NCI-H2227 (cell line): ENCODE results near the gene KLK10.
"Not testable (repeated sequence)": the region's sequence is repeated elsewhere in the genome, so short reads cannot be mapped to it uniquely, and the experiment has no call there.

ENCODE experiments used
- DNase-seq: peaks from one replicate; lab custom pipeline; 2025; ENCODE audit not compliant: unreplicated experiment; lab: John Stamatoyannopoulos, UW

KLK10 gene

GRCh38 chr19:50972795-50973376, 46.6 kb downstream of the KLK10 start:
- no peak for DNase-seq

GRCh38 chr19:50969810-50970209, 49.7 kb downstream of the KLK10 start:
- not testable (repeated sequence) for DNase-seq

GRCh38 chr19:50969413-50969760, 50.1 kb downstream of the KLK10 start, which contains the start of gene KLK6:
Gene KLK6 (minus strand): TSS chr19:50969591. CDS start chr19:50968104, 1,487 bp downstream.
- DNase-seq, result no peak

GRCh38 chr19:50968716-50969412, 50.6 kb downstream of the KLK10 start:
- no peak for DNase-seq

GRCh38 chr19:50967929-50968715, 51.4 kb downstream of the KLK10 start:
- no peak for DNase-seq

- no peak for DNase-seq
Observed at GRCh38 chr19:50964266-50964665, 55.2 kb downstream of the KLK10 start.

- DNase-seq, result no peak
Observed at GRCh38 chr19:50963381-50963780, 56.1 kb downstream of the KLK10 start.
